ENCODE data around the gene TEX54. TPM values are rescaled to one million over a fixed set of nuclear protein-coding genes. Genes with fewer than 3 reads are reported as not detected.
A peak's percentile ranks its signal among the peaks of the same experiment; 100 is the strongest.

The TEX54 gene
- total RNA-seq, 1 donor from 2014 or later: not detected

GRCh38 chr11:62823677-62824076 lies 9.0 kb downstream of the TEX54 start:
- ATAC-seq (no peak), DNase-seq (no peak)
- Histone ChIP-seq H3K4me1 (peaks cover 4% of the 10 kb centered on the region), H3K27me3 (ENCODE audit: low read depth) (no peaks in the 10 kb centered on the region), H3K27ac (no peak overlapping the region), H3K9me3 (no peaks in the 10 kb centered on the region), H3K36me3 (peaks cover 98% of the 10 kb centered on the region), H3K4me3 (no peak overlapping the region)
- TF ChIP-seq CTCF (IDR thresholded peaks at IDR 0.05): no peak
- intact Hi-C loops (cut with DNase I): no loop called here

GRCh38 chr11:62817129-62817528 lies 15.5 kb downstream of the TEX54 start:
- peaks cover 83% of the 10 kb centered on the region for H3K36me3 ChIP-seq
- no peak for TF ChIP-seq CTCF (IDR thresholded peaks at IDR 0.05)
- H3K9me3 ChIP-seq: no peaks in the 10 kb centered on the region
- peak overlapping the region; percentile 4 for H3K4me3 ChIP-seq
- intact Hi-C loops (cut with DNase I): no loop called here
- no peaks in the 10 kb centered on the region for H3K27me3 ChIP-seq (ENCODE audit: low read depth)
- ATAC-seq (no peak), DNase-seq (no peak)
- H3K27ac ChIP-seq: peak overlapping the region; percentile 32
- H3K4me1 ChIP-seq: no peaks in the 10 kb centered on the region

- H3K4me1 ChIP-seq: no peaks in the 10 kb centered on the region
Measured at GRCh38 chr11:62816557-62816956, 16.1 kb downstream of the TEX54 start.

GRCh38 chr11:62811659-62812058 lies 21.0 kb downstream of the TEX54 start:
- Histone ChIP-seq H3K27ac (no peak overlapping the region), H3K4me1 (no peaks in the 10 kb centered on the region), H3K36me3 (peaks cover 39% of the 10 kb centered on the region), H3K27me3 (ENCODE audit: low read depth) (no peaks in the 10 kb centered on the region), H3K4me3 (no peak overlapping the region), H3K9me3 (no peaks in the 10 kb centered on the region)
- ATAC-seq (no peak), DNase-seq (no peak)
- no peak for TF ChIP-seq CTCF (IDR thresholded peaks at IDR 0.05)
- intact Hi-C loops (cut with DNase I): no loop called here

More at GRCh38 chr11:62816557-62816956, 16.1 kb downstream of the TEX54 start:
- Histone ChIP-seq H3K36me3 (peaks cover 77% of the 10 kb centered on the region), H3K4me3 (peak overlapping the region; percentile 4), H3K27me3 (ENCODE audit: low read depth) (no peaks in the 10 kb centered on the region), H3K9me3 (no peaks in the 10 kb centered on the region), H3K27ac (peak overlapping the region; percentile 32)
- DNase-seq: peak; percentile 57
- intact Hi-C loops (cut with DNase I): no loop called here
- no peak for TF ChIP-seq CTCF (IDR thresholded peaks at IDR 0.05)
- ATAC-seq: peak; percentile 64 to 70

- intact Hi-C loops (cut with DNase I): no loop called here
- DNase-seq (no peak), ATAC-seq (no peak)
- Histone ChIP-seq H3K4me1 (peaks cover 9% of the 10 kb centered on the region), H3K9me3 (no peaks in the 10 kb centered on the region), H3K27ac (no peak overlapping the region), H3K4me3 (no peak overlapping the region), H3K27me3 (ENCODE audit: low read depth) (no peaks in the 10 kb centered on the region), H3K36me3 (peaks cover 33% of the 10 kb centered on the region)
- no peak for TF ChIP-seq CTCF (IDR thresholded peaks at IDR 0.05)
Measured at GRCh38 chr11:62810748-62811147, 21.9 kb downstream of the TEX54 start.
